KOPT-K1 (cell line): ENCODE data around the gene BORCS8.
A peak's percentile ranks its signal among the peaks of the same experiment; 100 is the strongest.

Experiments used
- H3K27ac ChIP-seq: fragments of 200-600 bp; sonication (generic); 2 replicates; pipeline ENCODE4 v1.5.1; 2016; ENCODE audit warnings: antibody characterized with exemption, mild to moderate bottlenecking, low read depth, low read length; ENCODE audit not compliant: poor library complexity, severe bottlenecking
- H3K36me3 ChIP-seq: fragments of 200-600 bp; sonication (generic); 2 replicates; pipeline ENCODE4 v1.5.1; 2017; ENCODE audit warnings: antibody characterized with exemption, mild to moderate bottlenecking, low read length, moderate library complexity; ENCODE audit not compliant: insufficient read depth
- H3K9me3 ChIP-seq: fragments of 200-600 bp; sonication (generic); 2 replicates; pipeline ENCODE4 v1.5.1; 2017; ENCODE audit warnings: antibody characterized with exemption, low read length, mild to moderate bottlenecking; ENCODE audit not compliant: insufficient read depth, poor library complexity, severe bottlenecking

The BORCS8 gene

GRCh38 chr19:19205416-19206410, 13.8 kb upstream of the BORCS8 start:
- Histone ChIP-seq H3K36me3 (peaks cover 15% of the 10 kb centered on the region; the same call in 1 of the 2 replicates), H3K27ac (no peak overlapping the region), H3K9me3 (no peaks in the 10 kb centered on the region)

- H3K36me3 ChIP-seq: peaks cover 24% of the 10 kb centered on the region
- no peaks in the 10 kb centered on the region for H3K9me3 ChIP-seq
- H3K27ac ChIP-seq: no peak overlapping the region
These were observed 12.2 kb upstream of the BORCS8 start for GRCh38 chr19:19204181-19204580.

DNA sequence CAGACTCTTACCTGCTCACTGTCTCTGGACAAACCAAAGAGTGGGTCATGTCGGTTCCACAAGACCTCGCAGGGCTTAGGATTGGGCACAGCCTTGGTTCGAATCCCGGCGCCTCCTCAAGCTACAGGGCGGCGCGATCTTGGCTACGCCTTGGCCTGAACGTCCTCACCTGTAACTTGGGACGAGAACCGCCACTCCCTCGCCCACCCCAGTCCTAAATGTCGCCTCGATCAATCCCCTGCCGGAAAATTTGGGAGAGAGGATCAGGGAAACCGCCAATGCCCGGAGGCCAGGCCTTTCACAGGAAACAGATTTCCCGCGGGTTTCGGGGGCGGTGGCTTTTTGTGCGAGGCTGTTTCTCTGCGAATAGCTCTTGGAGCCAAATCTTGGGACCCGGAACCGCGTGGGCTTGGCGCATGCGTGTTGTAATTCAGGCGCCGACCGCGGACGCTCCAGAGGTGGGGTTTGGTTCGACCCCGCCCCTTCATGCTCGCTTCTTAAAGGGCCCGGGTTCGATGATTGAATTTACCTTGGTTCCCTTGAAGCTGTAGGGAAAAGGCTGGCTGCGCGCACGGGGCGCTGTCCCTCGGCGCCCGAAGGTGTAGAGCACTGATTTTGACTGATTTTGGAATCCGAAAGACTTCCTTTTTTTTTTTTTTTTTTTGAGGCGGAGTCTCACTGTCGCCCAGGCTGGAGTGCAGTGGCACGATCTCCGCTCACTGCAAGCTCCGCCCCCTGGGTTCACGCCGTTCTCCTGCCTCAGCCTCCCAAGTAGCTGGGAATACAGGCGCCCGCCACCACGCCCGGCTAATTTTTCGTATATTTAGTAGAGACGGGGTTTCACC, 11.3 kb upstream of the BORCS8 start, which contains the start of gene NR2C2AP:
Gene NR2C2AP (minus strand): TSS at position 403 of the 845 bp plus-strand sequence. CDS start 354 bp downstream, at position 49.
- H3K27ac ChIP-seq: peak within 1 kb of the TSS; percentile 88

GRCh38 chr19:19202707-19203011, 10.7 kb upstream of the BORCS8 start:
- H3K27ac ChIP-seq: peak overlapping the region; percentile 88
- peaks cover 39% of the 10 kb centered on the region for H3K36me3 ChIP-seq
- H3K9me3 ChIP-seq: no peaks in the 10 kb centered on the region

More for the DNA sequence above, 11.3 kb upstream of the BORCS8 start, which contains the start of gene NR2C2AP:
- Histone ChIP-seq H3K9me3 (no peaks in the 10 kb centered on the region), H3K36me3 (peaks cover 33% of the 10 kb centered on the region)

GRCh38 chr19:19201697-19202630, 10.0 kb upstream of the BORCS8 start:
- peak overlapping the region; percentile 88 for H3K27ac ChIP-seq
- H3K9me3 ChIP-seq: no peaks in the 10 kb centered on the region
- peaks cover 46% of the 10 kb centered on the region for H3K36me3 ChIP-seq

DNA sequence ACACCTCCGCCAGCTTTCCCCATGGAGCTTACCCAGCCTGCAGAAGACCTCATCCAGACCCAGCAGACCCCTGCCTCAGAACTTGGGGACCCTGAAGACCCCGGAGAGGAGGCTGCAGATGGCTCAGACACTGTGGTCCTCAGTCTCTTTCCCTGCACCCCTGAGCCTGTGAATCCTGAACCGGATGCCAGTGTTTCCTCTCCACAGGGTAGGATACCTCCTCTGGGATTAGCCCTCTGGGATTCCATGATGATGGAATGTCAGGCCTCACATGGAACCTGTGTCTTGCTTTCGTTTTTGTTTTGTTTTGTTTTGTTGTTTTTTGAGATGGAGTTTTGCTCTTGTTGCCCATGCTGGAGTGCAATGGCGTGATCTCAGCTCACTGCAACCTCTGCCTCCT, 2.0 kb upstream of the BORCS8 start:
- no peak overlapping the region for H3K27ac ChIP-seq
- peaks cover 24% of the 10 kb centered on the region for H3K36me3 ChIP-seq
- H3K9me3 ChIP-seq: no peaks in the 10 kb centered on the region

GRCh38 chr19:19192910-19193423, 1.0 kb upstream of the BORCS8 start:
- H3K9me3 ChIP-seq: no peaks in the 10 kb centered on the region
- H3K27ac ChIP-seq: peak overlapping the region; percentile 97
- peaks cover 14% of the 10 kb centered on the region for H3K36me3 ChIP-seq

GRCh38 chr19:19191768-19192077, 229 bp downstream of the BORCS8 start:
- Histone ChIP-seq H3K36me3 (peaks cover 6% of the 10 kb centered on the region), H3K27ac (peak overlapping the region; percentile 97), H3K9me3 (no peaks in the 10 kb centered on the region)

DNA sequence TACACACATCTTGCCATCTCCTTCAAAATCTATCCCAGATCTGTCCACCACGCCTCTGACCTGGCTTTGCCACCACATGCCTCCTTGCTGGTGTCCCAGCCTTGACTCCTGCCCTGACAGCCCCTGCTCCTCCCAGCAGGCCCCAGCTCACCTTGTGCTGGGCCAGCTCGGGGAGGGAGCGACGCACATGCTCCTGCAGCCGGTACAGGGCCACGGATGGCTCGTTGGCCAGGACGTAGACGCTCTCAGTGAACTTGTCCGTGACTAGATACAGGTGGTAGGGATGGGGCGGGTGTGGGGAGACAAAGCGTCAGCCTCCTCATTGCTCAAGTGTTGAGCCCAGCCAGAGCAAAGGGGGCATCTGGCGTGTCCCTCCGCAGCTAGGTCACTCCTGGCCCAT, 5.2 kb downstream of the BORCS8 start:
- H3K9me3 ChIP-seq: no peaks in the 10 kb centered on the region
- peaks cover 16% of the 10 kb centered on the region; the same call in 1 of the 2 replicates for H3K36me3 ChIP-seq
- no peak overlapping the region for H3K27ac ChIP-seq

DNA sequence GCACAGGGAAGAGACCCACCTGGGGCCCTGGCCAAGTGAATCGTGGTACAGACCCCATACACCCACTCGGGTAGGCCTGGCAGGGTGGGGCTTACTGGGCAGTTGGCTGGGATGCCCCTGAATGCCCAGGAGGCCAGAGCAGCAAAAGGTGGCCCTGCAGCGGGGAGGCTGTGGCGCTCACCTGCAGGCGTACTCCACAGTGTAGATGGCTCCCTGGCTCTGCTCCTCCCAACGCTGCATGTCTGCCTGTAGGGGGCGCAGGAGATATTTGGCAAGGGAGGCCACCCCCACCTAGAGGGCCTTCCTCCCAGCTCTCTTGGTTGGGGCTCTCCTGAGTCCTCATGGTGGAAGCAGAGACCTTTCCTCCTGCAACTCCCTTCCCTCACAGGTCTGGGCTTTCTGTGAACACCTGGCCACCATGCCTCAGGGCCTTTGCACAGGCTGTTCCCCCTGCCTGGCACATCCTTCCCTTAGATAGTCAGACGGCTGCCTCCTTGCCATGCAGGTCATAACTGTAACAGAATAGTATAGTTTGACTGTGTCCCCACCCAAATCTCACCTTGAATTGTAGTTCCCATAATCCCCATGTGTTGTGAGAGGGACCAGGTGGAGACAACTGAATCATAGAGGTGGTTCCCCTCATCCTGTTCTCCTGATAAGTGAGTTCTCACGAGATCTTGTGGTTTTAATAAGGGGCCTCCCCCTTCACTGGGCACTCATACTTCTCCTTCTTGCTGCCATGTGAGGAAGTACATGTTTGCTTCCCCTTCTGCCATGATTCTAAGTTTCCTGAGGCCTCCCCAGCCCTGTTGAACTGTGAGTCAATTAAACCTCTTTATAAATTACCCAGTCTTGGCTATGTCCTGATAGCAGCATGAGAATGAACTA, 5.9 kb downstream of the BORCS8 start:
- Histone ChIP-seq H3K36me3 (peaks cover 22% of the 10 kb centered on the region; the same call in 1 of the 2 replicates), H3K9me3 (no peaks in the 10 kb centered on the region), H3K27ac (no peak overlapping the region)

GRCh38 chr19:19181488-19181998, 10.4 kb downstream of the BORCS8 start:
- Histone ChIP-seq H3K36me3 (peaks cover 40% of the 10 kb centered on the region; the same call in 1 of the 2 replicates), H3K27ac (no peak overlapping the region), H3K9me3 (no peaks in the 10 kb centered on the region)

GRCh38 chr19:19179548-19180441, 12.2 kb downstream of the BORCS8 start:
- H3K36me3 ChIP-seq: peaks cover 46% of the 10 kb centered on the region
- H3K9me3 ChIP-seq: no peaks in the 10 kb centered on the region
- H3K27ac ChIP-seq: no peak overlapping the region
